Vagina (tissue), 2 donors: Measurements from ENCODE around the gene HSF2BP.

ENCODE experiments used
- CTCF ChIP-seq, 3 experiments: fragments of 450-650 bp in 2 of 3; fragments of 200-600 bp in 1 of 3; sonication (generic) in 1 of 3; IDR thresholded peaks; one replicate each; pipeline ENCODE4 v1.5.1; 2017 to 2019; ENCODE audit warnings: antibody characterized with exemption in 3 of 3, mild to moderate bottlenecking in 2 of 3, moderate library complexity in 2 of 3
- POLR2A ChIP-seq, 2 donors: fragments of 450-650 bp; IDR thresholded peaks; one replicate each; pipeline ENCODE4 v1.6.1; 2017; ENCODE audit warnings: antibody characterized with exemption in 2 of 2, mild to moderate bottlenecking in 2 of 2, moderate library complexity in 2 of 2
- POLR2AphosphoS5 ChIP-seq, 2 donors: sonication (generic); formaldehyde crosslinking; IDR thresholded peaks; one replicate each; pipeline ENCODE4 v1.9.0; 2017; ENCODE audit warnings: antibody characterized with exemption in 2 of 2, mild to moderate bottlenecking in 2 of 2, low read depth in 1 of 2; ENCODE audit not compliant: insufficient read depth in 1 of 2

- no peak for TF ChIP-seq CTCF (IDR thresholded peaks at IDR 0.05)
- no peak for TF ChIP-seq POLR2AphosphoS5 (IDR thresholded peaks at IDR 0.05; ENCODE audit: insufficient read depth in 1 of 2, low read depth in 1 of 2)
- TF ChIP-seq POLR2A (IDR thresholded peaks at IDR 0.05) = no peak
Observed at GRCh38 chr21:43708745-43709381, 49.6 kb upstream of the HSF2BP start.
